Ascending aorta (tissue), 2 donors: ENCODE measurements around the gene CYSRT1. TPM values are rescaled to one million over a fixed set of nuclear protein-coding genes. Genes with fewer than 3 reads are reported as not detected.

Source experiments
- DNase-seq, 2 donors: peaks; one replicate each; pipeline ENCODE4 v3.0.0-alpha.2; 2019; ENCODE audit warnings: low spot score in 2 of 2
- H3K27ac ChIP-seq, 2 donors: fragments of 200-600 bp; sonication (generic); one replicate each; pipeline ENCODE4 v1.5.1; 2016 to 2017; ENCODE audit warnings: mild to moderate bottlenecking in 1 of 2
- H3K27me3 ChIP-seq: fragments of 200-600 bp; sonication (generic); one replicate; pipeline ENCODE4 v1.5.1; 2017
- H3K36me3 ChIP-seq, 2 donors: fragments of 200-600 bp; sonication (generic); one replicate each; pipeline ENCODE4 v1.5.1; 2016
- H3K4me1 ChIP-seq, 2 donors: fragments of 200-600 bp; sonication (generic); one replicate each; pipeline ENCODE4 v1.5.1; 2016 to 2017; ENCODE audit warnings: mild to moderate bottlenecking in 1 of 2
- H3K4me3 ChIP-seq, 2 donors: fragments of 200-600 bp; sonication (generic); one replicate each; pipeline ENCODE4 v1.5.1; 2016 to 2017; ENCODE audit warnings: mild to moderate bottlenecking in 1 of 2
- H3K9me3 ChIP-seq, 2 donors: fragments of 200-600 bp; sonication (generic); one replicate each; pipeline ENCODE4 v1.5.1; 2016
- intact Hi-C: fragments of 100-400 bp; cut with DNase I; formaldehyde crosslinking; loops from one replicate; pipeline ENCODE4 v1.15.1; 2023
- total RNA-seq: library from RNA; depleted of rRNA; stranded (reverse); fragments of >200 nt; gene quantifications from one replicate; pipeline ENCODE4 v1.1.0, GENCODE V29; 2016
- TF ChIP-seq, protein P1 (sequence below), 3 experiments: fragments of 200-600 bp in 2 of 3; fragments of 450-650 bp in 1 of 3; sonication (generic) in 2 of 3; IDR thresholded peaks; one replicate each; pipeline ENCODE4 v1.5.1; 2016 to 2019; ENCODE audit warnings: antibody characterized with exemption in 3 of 3, mild to moderate bottlenecking in 1 of 3, moderate library complexity in 1 of 3

Gene CYSRT1
- total RNA-seq, 1 donor from 2014 or later, result not detected

DNA sequence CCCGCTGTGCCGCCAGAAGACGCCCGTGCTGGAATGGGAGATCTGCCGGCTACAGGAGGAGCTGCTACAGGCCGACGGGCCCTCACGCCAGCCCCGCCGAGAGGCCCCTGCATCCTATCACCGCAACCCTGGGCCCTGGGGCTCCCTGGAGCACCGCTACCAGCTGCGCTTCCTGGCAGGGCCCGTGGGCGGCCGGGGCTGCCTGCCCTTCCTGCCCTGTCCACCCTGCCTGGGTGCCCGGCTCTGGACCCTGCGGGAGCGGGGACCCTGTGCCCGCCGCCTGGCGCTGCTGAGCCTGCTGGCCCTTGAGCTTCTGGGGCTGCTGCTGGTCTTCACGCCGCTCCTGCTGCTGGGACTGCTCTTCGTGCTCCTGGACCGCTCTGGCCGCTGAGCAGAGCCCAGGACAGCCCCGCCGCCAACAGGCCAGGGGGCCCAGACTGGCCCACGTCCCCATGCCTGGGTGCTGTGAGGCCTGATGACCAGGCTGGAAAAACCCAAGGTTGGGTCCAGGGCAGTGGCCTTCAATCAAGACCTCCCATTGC lies 6.7 kb upstream of the CYSRT1 start:
- intact Hi-C loops, result no loop called here
- no peaks in the 10 kb centered on the region for H3K9me3 ChIP-seq
- H3K27ac ChIP-seq, result no peak overlapping the region
- no peak for DNase-seq
- no peaks in the 10 kb centered on the region for H3K36me3 ChIP-seq
- H3K4me3 ChIP-seq, result peak overlapping the region in 1 of 2 donors; percentile 30
- no peaks in the 10 kb centered on the region for H3K27me3 ChIP-seq
- TF ChIP-seq, protein P1, sequence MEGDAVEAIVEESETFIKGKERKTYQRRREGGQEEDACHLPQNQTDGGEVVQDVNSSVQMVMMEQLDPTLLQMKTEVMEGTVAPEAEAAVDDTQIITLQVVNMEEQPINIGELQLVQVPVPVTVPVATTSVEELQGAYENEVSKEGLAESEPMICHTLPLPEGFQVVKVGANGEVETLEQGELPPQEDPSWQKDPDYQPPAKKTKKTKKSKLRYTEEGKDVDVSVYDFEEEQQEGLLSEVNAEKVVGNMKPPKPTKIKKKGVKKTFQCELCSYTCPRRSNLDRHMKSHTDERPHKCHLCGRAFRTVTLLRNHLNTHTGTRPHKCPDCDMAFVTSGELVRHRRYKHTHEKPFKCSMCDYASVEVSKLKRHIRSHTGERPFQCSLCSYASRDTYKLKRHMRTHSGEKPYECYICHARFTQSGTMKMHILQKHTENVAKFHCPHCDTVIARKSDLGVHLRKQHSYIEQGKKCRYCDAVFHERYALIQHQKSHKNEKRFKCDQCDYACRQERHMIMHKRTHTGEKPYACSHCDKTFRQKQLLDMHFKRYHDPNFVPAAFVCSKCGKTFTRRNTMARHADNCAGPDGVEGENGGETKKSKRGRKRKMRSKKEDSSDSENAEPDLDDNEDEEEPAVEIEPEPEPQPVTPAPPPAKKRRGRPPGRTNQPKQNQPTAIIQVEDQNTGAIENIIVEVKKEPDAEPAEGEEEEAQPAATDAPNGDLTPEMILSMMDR (IDR thresholded peaks at IDR 0.05), result no peak
- H3K4me1 ChIP-seq, result peaks cover 5 to 14% of the 10 kb centered on the region in 2 donors

DNA sequence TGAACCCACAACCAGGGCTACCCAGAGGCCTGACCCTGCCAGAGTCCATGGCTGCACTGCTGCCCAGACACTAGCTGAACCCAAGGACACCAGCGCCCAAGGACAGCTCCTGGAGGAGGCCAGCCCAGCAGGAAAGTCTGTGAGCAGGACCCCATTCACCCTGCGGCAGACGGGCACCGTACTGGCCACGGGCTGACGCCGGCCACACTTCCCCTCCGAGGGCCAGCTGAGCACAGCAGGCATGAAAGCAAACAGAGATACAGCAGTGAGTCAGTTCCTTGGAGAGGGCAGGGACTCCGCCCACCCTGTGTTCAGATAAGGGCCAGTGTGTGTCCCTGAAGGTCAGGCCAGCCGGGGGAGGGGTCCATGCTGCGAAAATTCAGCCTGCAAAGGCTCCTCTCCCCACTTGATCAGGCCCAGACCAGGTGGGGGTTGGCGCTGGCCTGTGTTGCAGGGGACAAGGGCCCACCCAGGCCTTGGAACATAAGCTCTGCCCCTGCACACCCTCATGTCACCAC lies 6.2 kb upstream of the CYSRT1 start:
- Histone ChIP-seq H3K27ac (no peak overlapping the region), H3K4me1 (peaks cover 5 to 14% of the 10 kb centered on the region in 2 donors), H3K9me3 (no peaks in the 10 kb centered on the region), H3K36me3 (no peaks in the 10 kb centered on the region), H3K27me3 (no peaks in the 10 kb centered on the region), H3K4me3 (no peak overlapping the region)
- no peak for DNase-seq
- TF ChIP-seq, protein P1 (IDR thresholded peaks at IDR 0.05), result no peak
- intact Hi-C loops, result no loop called here

DNA sequence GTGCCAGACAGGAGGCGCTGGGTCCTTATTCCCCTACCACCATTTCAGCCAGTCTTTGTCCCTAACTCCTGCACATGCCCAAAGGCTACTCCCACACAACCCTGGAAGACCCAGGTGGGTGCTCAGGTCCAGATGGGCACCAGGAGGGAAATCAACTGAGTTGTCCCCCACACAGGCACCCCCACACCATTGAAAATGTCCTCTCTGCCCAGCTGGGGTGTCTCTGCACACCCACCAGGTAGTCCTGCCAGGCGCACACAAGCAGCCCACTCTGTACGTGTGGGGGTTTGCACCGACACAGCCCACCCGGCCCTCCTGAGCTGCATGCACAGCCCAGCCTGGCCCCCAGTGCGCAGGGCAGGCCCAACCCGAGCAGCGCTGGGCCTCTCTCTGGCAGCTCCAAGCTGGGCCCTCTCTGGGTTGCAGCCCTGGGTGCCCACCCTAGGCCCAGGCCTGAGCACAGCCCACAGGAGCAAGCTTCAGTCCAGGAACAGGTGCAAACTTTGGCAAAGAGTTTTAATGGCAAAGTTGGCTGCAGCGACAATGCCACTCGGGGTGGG lies 5.1 kb upstream of the CYSRT1 start:
- Histone ChIP-seq H3K4me1 (peaks cover 5 to 19% of the 10 kb centered on the region in 2 donors), H3K27ac (no peak overlapping the region), H3K4me3 (no peak overlapping the region), H3K27me3 (no peaks in the 10 kb centered on the region), H3K36me3 (no peaks in the 10 kb centered on the region), H3K9me3 (no peaks in the 10 kb centered on the region)
- no peak for DNase-seq
- TF ChIP-seq, protein P1 (IDR thresholded peaks at IDR 0.05), result no peak
- intact Hi-C loops, result loop anchor here (10.0 kb wide), 1 partner anchor 425 kb away; the partner anchor contains the start of genes CCDC183 and TMEM141

DNA sequence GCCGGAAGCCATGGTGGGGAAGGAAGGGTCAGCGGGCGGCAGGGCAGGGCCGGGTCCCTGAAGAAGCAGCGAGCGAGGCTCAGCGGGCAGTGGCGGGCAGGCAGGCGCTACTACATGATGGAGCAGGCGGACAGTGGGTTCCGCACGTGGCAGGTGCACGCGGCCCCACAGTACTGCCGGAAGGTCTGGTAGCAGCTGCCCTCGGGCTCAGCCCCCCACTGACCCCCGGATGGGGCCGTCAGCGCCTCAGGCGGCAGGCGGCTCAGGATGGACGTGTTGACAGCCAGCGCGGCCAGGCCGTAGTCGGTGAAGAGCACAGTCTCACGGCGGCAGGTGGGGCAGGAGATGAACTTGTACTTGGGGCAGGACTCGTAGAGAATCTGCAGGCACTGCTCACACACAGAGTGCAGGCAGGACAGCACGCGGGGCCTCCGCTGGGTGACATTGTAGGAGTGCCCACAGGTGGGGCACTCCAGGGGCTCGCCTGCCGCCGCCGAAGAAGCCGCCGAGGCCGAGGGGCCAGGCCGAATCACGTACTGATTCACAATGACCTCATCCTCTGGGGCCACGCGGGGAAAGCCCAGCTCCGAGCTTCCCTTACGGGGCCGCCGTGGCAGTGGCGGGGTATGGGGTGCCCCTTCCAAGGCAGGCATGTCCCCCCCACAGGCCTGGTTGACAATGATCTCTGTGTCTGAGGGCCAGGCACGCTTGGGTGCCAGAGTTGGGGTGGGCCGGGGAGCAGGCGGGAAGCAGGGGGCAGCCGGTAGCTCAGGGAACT lies 4.5 kb upstream of the CYSRT1 start:
- Histone ChIP-seq H3K9me3 (no peaks in the 10 kb centered on the region), H3K4me3 (no peak overlapping the region), H3K36me3 (no peaks in the 10 kb centered on the region), H3K4me1 (peaks cover 5 to 19% of the 10 kb centered on the region in 2 donors), H3K27ac (no peak overlapping the region), H3K27me3 (no peaks in the 10 kb centered on the region)
- intact Hi-C loops, result loop anchor here (10.0 kb wide), 1 partner anchor 426 kb away; the partner anchor contains the start of genes CCDC183 and TMEM141
- no peak for DNase-seq
- TF ChIP-seq, protein P1 (IDR thresholded peaks at IDR 0.05), result no peak

DNA sequence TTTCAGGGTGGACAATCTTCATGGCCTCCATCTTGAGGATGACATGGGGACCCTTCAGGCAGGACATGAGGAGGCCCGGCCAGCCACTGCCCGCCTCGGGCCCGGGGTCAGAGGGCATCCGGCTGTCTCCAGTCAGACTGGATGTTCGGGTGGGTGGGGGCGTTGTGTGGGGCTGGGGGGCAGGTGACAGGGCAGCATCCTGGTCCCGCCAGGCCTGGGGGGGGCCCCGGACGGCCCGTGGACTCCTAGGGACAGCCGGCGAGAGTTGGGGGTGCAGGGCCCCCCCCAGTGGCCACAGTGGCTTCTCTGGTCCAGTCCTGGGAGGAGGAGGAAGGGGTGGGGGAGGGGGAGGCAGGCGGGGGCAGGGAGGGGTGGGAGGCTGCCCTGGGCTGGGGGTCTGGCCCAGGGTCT lies 3.9 kb upstream of the CYSRT1 start:
- H3K4me3 ChIP-seq, result peak overlapping the region; percentile 54 to 69
- no peak for DNase-seq
- TF ChIP-seq, protein P1 (IDR thresholded peaks at IDR 0.05), result no peak
- no peaks in the 10 kb centered on the region for H3K9me3 ChIP-seq
- peaks cover 5 to 19% of the 10 kb centered on the region in 2 donors for H3K4me1 ChIP-seq
- no peaks in the 10 kb centered on the region for H3K27me3 ChIP-seq
- intact Hi-C loops, result loop anchor here (10.0 kb wide), 1 partner anchor 426 kb away; the partner anchor contains the start of genes CCDC183 and TMEM141
- no peak overlapping the region for H3K27ac ChIP-seq
- no peaks in the 10 kb centered on the region for H3K36me3 ChIP-seq
